ENCODE data around the gene C14orf180. TPM values are rescaled to one million over a fixed set of nuclear protein-coding genes. Genes with fewer than 3 reads are reported as not detected.

The C14orf180 gene
- total and polyA plus RNA-seq, 2 donors from 2014 or later: 2.1 to 3.1 TPM

GRCh38 chr14:104638927-104639450 is 59.4 kb downstream of the C14orf180 start:
- intact Hi-C loops (cut with DNase I): no loop called here
- H3K4me1 ChIP-seq (ENCODE audit: control insufficient read depth in 2 of 3, insufficient read depth in 2 of 3, low read depth in 1 of 3, low read length in 3 of 3): no peaks in the 10 kb centered on the region
- no peaks in the 10 kb centered on the region for H3K9me3 ChIP-seq (ENCODE audit: control insufficient read depth in 2 of 3, insufficient read depth in 1 of 3, low read length in 3 of 3)
- H3K9ac ChIP-seq (ENCODE audit: low read length in 3 of 3): no peak overlapping the region
- H3K4me3 ChIP-seq (ENCODE audit: low read length in 3 of 3): no peak overlapping the region
- no peaks in the 10 kb centered on the region for H3K36me3 ChIP-seq (ENCODE audit: control insufficient read depth in 2 of 3, insufficient read depth in 3 of 3, low read length in 3 of 3)
- H3K27me3 ChIP-seq (ENCODE audit: control insufficient read depth, insufficient read depth, low read length): no peaks in the 10 kb centered on the region
- DNase-seq: no peak
- TF ChIP-seq CTCF (IDR thresholded peaks at IDR 0.05; ENCODE audit: borderline replicate concordance, extremely low read depth, insufficient read depth): no peak
- no peak overlapping the region for H3K27ac ChIP-seq (ENCODE audit: low read depth in 2 of 2, low read length in 2 of 2)
- no peak for FAIRE-seq

GRCh38 chr14:104639471-104639870 is 59.9 kb downstream of the C14orf180 start:
- no peak for DNase-seq
- Histone ChIP-seq H3K4me1 (ENCODE audit: control insufficient read depth in 2 of 3, insufficient read depth in 2 of 3, low read depth in 1 of 3, low read length in 3 of 3) (no peaks in the 10 kb centered on the region), H3K9me3 (ENCODE audit: control insufficient read depth in 2 of 3, insufficient read depth in 1 of 3, low read length in 3 of 3) (no peaks in the 10 kb centered on the region), H3K9ac (ENCODE audit: low read length in 3 of 3) (no peak overlapping the region), H3K4me3 (ENCODE audit: low read length in 3 of 3) (no peak overlapping the region), H3K36me3 (ENCODE audit: control insufficient read depth in 2 of 3, insufficient read depth in 3 of 3, low read length in 3 of 3) (no peaks in the 10 kb centered on the region), H3K27me3 (ENCODE audit: control insufficient read depth, insufficient read depth, low read length) (no peaks in the 10 kb centered on the region), H3K27ac (ENCODE audit: low read depth in 2 of 2, low read length in 2 of 2) (no peak overlapping the region)
- FAIRE-seq: no peak
- TF ChIP-seq CTCF (IDR thresholded peaks at IDR 0.05; ENCODE audit: borderline replicate concordance, extremely low read depth, insufficient read depth): no peak
- intact Hi-C loops (cut with DNase I): no loop called here

Other genes with a start within 250 kb of the C14orf180 start
- 0.50 TPM for gene TMEM179, start 25.0 kb downstream of the C14orf180 start, total RNA-seq
- 0.67 TPM for gene TMEM179, start 25.0 kb downstream of the C14orf180 start, polyA plus RNA-seq (ENCODE audit: insufficient read depth, low read depth, low replicate concordance)
- gene INF2, start 109.9 kb downstream of the C14orf180 start, total RNA-seq: 82.7 TPM
- 58.5 TPM for gene INF2, start 109.9 kb downstream of the C14orf180 start, polyA plus RNA-seq (ENCODE audit: insufficient read depth, low read depth, low replicate concordance)
- gene ADSS1, start 144.5 kb downstream of the C14orf180 start, total RNA-seq: 7.5 TPM
- gene ADSS1, start 144.5 kb downstream of the C14orf180 start, polyA plus RNA-seq (ENCODE audit: insufficient read depth, low read depth, low replicate concordance): 16.5 TPM
- 65.7 TPM for gene SIVA1, start 173.4 kb downstream of the C14orf180 start, total RNA-seq
- gene SIVA1, start 173.4 kb downstream of the C14orf180 start, polyA plus RNA-seq (ENCODE audit: insufficient read depth, low read depth, low replicate concordance): 124 TPM
- 125 TPM for gene AKT1, start 216.0 kb downstream of the C14orf180 start, total RNA-seq
- gene AKT1, start 216.0 kb downstream of the C14orf180 start, polyA plus RNA-seq (ENCODE audit: insufficient read depth, low read depth, low replicate concordance): 70.6 TPM
- gene ZBTB42, start 221.3 kb downstream of the C14orf180 start, total RNA-seq: 10.0 TPM
- gene ZBTB42, start 221.3 kb downstream of the C14orf180 start, polyA plus RNA-seq (ENCODE audit: insufficient read depth, low read depth, low replicate concordance): 3.9 TPM